GM12878 (cell line): ENCODE results near the gene APC2. TPM values are rescaled to one million over a fixed set of nuclear protein-coding genes. Genes with fewer than 3 reads are reported as not detected.
A peak's percentile ranks its signal among the peaks of the same experiment; 100 is the strongest.

Experiments used
- ASH2L ChIP-seq: fragments of 300-600, 200-600 bp; sonication (generic); IDR thresholded peaks from 2 replicates; pipeline ENCODE4 v1.6.1; 2017; ENCODE audit warnings: low read depth, mild to moderate bottlenecking, borderline replicate concordance
- ATF2 ChIP-seq: IDR thresholded peaks from 2 replicates; pipeline ENCODE4 v1.6.1; 2012; ENCODE audit warnings: low read length, inconsistent platforms
- ATF7 ChIP-seq: fragments of 450-650 bp; IDR thresholded peaks from 2 replicates; pipeline ENCODE4 v1.6.1; 2016; ENCODE audit warnings: low read depth, mild to moderate bottlenecking
- CEBPB ChIP-seq, 2 experiments: fragments of 150-350 bp in 1 of 2; IDR thresholded peaks; 2 replicates each; pipeline ENCODE4 v1.6.1; 2012 to 2014; ENCODE audit warnings: low read depth in 2 of 2, low read length in 2 of 2, borderline replicate concordance in 1 of 2, inconsistent platforms in 1 of 2
- EED ChIP-seq: sonication (generic); IDR thresholded peaks from 2 replicates; pipeline ENCODE4 v1.6.1; 2016; ENCODE audit warnings: antibody characterized with exemption, low read depth
- IKZF1 ChIP-seq: fragments of 450-650 bp; conservative IDR thresholded peaks from 2 replicates; pipeline ENCODE4 v1.6.1; 2017; ENCODE audit warnings: antibody characterized with exemption, mild to moderate bottlenecking
- IRF3 ChIP-seq: fragments of 450-650 bp; IDR thresholded peaks from 2 replicates; pipeline ENCODE4 v1.6.1; 2014; ENCODE audit warnings: mild to moderate bottlenecking
- IRF4 ChIP-seq: IDR thresholded peaks from 2 replicates; pipeline ENCODE4 v1.6.1; 2011; ENCODE audit warnings: low read depth, low read length
- MLLT1 ChIP-seq: fragments of 450-650 bp; IDR thresholded peaks from 2 replicates; pipeline ENCODE4 v1.6.1; 2016; ENCODE audit warnings: mild to moderate bottlenecking
- NR2C1 ChIP-seq: fragments of 450-650 bp; IDR thresholded peaks from 2 replicates; pipeline ENCODE4 v1.6.1; 2017; ENCODE audit warnings: antibody characterized with exemption, mild to moderate bottlenecking, moderate library complexity
- NRF1 ChIP-seq: conservative IDR thresholded peaks from 2 replicates; pipeline ENCODE4 v1.6.1; 2011; ENCODE audit warnings: mild to moderate bottlenecking, low read depth, low read length, improper control_type of control experiment
- PBX3 ChIP-seq: IDR thresholded peaks from 2 replicates; pipeline ENCODE4 v1.6.1; 2011; ENCODE audit warnings: mild to moderate bottlenecking, low read depth, low read length, moderate library complexity; ENCODE audit not compliant: insufficient replicate concordance
- PKNOX1 ChIP-seq: fragments of 450-650 bp; IDR thresholded peaks from 2 replicates; pipeline ENCODE4 v1.6.1; 2016; ENCODE audit warnings: mild to moderate bottlenecking
- POLR2AphosphoS2 ChIP-seq: IDR thresholded peaks from 2 replicates; pipeline ENCODE4 v1.6.1; 2011; ENCODE audit warnings: low read depth, mild to moderate bottlenecking, low read length, improper control_type of control experiment, moderate library complexity
- POLR2AphosphoS5 ChIP-seq: IDR thresholded peaks from 2 replicates; pipeline ENCODE4 v1.6.1; 2011; ENCODE audit warnings: mild to moderate bottlenecking, low read length, inconsistent platforms
- SMAD1 ChIP-seq: fragments of 450-650 bp; IDR thresholded peaks from 2 replicates; pipeline ENCODE4 v1.6.1; 2018; ENCODE audit warnings: mild to moderate bottlenecking, low read depth; ENCODE audit not compliant: partially characterized antibody
- SP1 ChIP-seq: IDR thresholded peaks from one replicate; pipeline ENCODE4 v1.6.1; 2011; ENCODE audit warnings: low read depth, low read length
- TAF1 ChIP-seq: IDR thresholded peaks from 2 replicates; pipeline ENCODE4 v1.6.1; 2011; ENCODE audit warnings: mild to moderate bottlenecking, low read depth, low read length, borderline replicate concordance
- ZNF24 ChIP-seq: fragments of 450-650 bp; IDR thresholded peaks from 2 replicates; pipeline ENCODE4 v1.6.1; 2017; ENCODE audit warnings: antibody characterized with exemption, mild to moderate bottlenecking
- ZNF592 ChIP-seq: fragments of 450-650 bp; IDR thresholded peaks from 2 replicates; pipeline ENCODE4 v1.6.1; 2017; ENCODE audit warnings: mild to moderate bottlenecking, moderate library complexity
- polyA plus RNA-seq, 11 experiments: library from polyadenylated mRNA; depleted of rRNA in 4 of 11; unstranded in 6 of 11; stranded (reverse) in 5 of 11; fragments of >200 nt; fragmentation: Nextera tagmentation in 4 of 11; fragmentation: Illumina TruSeq in 1 of 11; extraction: Ambion mirVana in 4 of 11; extraction: Trizol in 1 of 11; gene quantifications; 1 replicate in 1 of 11; 2 replicates in 10 of 11; pipeline versions ENCODE4 v1.2.1 to v1.2.3, GENCODE V29; 2011 to 2016; ENCODE audit warnings: inconsistent platforms in 2 of 11, missing spikeins in 2 of 11, low read depth in 1 of 11
- total RNA-seq, 4 experiments: library from RNA; depleted of rRNA in 3 of 4; stranded (reverse); fragments of >200 nt in 3 of 4; fragmentation: Illumina TruSeq in 1 of 4; extraction: Trizol in 1 of 4; gene quantifications; 2 replicates each; pipeline versions ENCODE4 v1.2.1 to v1.2.3, GENCODE V29; 2013 to 2021

The APC2 gene
- total and polyA plus RNA-seq, 10 of the 15 experiments (the other 5 are each of a cell fraction or from before 2014, with no cell fraction given) = under 0.01 to 0.73 (median 0.04) TPM; not detected in 5

- TF ChIP-seq ZNF592 (0 out of 2 replicates have a peak, but pooled peaks have one; percentile 44), IKZF1 (peak; percentile 62), POLR2AphosphoS2 (no peak), EED (no peak), NR2C1 (0 out of 2 replicates have a peak, but pooled peaks have one; percentile 16), PBX3 (no peak), MLLT1 (no peak), PKNOX1 (no peak), TAF1 (no peak; the same call in 1 of the 2 replicates), ASH2L (no peak), IRF3 (no peak), SMAD1 (no peak), NRF1 (no peak), ZNF24 (no peak), CEBPB (IDR thresholded peaks at IDR 0.05; ENCODE audit: borderline replicate concordance in 1 of 2, low read depth in 2 of 2, low read length in 2 of 2) (no peak), ATF7 (no peak), ATF2 (no peak), SP1 (no peak), POLR2AphosphoS5 (no peak), IRF4 (no peak)
Observed at GRCh38 chr19:1401138-1401888, 48.6 kb upstream of the APC2 start, which contains the start of gene GAMT (continued).
